Gastrocnemius medialis (tissue), 4 donors: ENCODE measurements around the gene SCD5.

Experiments used
- POLR2A ChIP-seq, 2 donors: fragments of 450-650 bp; IDR thresholded peaks; one replicate each; pipeline ENCODE4 v1.6.1; 2017; ENCODE audit warnings: antibody characterized with exemption in 2 of 2, mild to moderate bottlenecking in 2 of 2, moderate library complexity in 2 of 2
- TF ChIP-seq, protein P1 (sequence below), 5 experiments: fragments of 450-650 bp in 3 of 5; fragments of 200-600 bp in 2 of 5; sonication (generic) in 2 of 5; IDR thresholded peaks in 4 of 5; conservative IDR thresholded peaks in 1 of 5; 1 replicate in 4 of 5; 2 replicates in 1 of 5; pipeline ENCODE4 v1.5.1; 2016 to 2019; ENCODE audit warnings: antibody characterized with exemption in 5 of 5, mild to moderate bottlenecking in 3 of 5, moderate library complexity in 3 of 5

DNA sequence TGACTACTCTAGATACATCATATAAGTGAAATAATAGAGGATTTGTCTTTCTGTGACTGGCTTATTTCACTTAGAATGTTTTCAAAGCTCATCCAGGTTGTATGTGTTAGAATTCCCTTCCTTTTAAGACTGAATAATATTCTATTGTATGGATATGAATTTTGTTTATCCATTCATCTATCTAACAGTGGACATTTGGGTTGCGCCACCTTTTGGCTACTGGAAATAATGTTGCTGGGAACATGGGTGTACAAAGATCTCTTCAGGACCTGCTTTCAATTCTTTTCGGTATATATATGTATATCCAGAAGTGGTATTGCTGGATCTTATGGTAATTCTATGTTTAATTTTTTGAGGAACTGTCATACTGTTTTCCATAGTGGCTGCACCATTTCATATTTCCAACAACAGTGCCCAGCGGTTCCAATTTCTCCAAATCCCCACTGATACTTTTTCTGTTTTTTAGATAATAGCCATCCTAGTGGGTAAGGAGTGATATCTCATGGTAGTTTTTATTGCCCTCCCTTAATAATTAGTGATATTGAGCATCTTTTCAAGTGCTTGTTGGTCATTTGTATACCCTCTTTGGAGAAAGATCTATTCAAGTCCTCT is 3.4 kb upstream of the SCD5 start:
- TF ChIP-seq, protein P1, sequence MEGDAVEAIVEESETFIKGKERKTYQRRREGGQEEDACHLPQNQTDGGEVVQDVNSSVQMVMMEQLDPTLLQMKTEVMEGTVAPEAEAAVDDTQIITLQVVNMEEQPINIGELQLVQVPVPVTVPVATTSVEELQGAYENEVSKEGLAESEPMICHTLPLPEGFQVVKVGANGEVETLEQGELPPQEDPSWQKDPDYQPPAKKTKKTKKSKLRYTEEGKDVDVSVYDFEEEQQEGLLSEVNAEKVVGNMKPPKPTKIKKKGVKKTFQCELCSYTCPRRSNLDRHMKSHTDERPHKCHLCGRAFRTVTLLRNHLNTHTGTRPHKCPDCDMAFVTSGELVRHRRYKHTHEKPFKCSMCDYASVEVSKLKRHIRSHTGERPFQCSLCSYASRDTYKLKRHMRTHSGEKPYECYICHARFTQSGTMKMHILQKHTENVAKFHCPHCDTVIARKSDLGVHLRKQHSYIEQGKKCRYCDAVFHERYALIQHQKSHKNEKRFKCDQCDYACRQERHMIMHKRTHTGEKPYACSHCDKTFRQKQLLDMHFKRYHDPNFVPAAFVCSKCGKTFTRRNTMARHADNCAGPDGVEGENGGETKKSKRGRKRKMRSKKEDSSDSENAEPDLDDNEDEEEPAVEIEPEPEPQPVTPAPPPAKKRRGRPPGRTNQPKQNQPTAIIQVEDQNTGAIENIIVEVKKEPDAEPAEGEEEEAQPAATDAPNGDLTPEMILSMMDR (IDR thresholded peaks at IDR 0.05 in 4 of 5, conservative IDR thresholded peaks at IDR 0.05 in 1 of 5), result no peak
- TF ChIP-seq POLR2A (IDR thresholded peaks at IDR 0.05), result no peak
